Heart left ventricle (tissue), 16 donors: ENCODE results near the gene NOM1. TPM values are rescaled to one million over a fixed set of nuclear protein-coding genes. Genes with fewer than 3 reads are reported as not detected.
A peak's percentile ranks its signal among the peaks of the same experiment; 100 is the strongest.

Experiments
- ATAC-seq, 4 donors: fragments of 200-7000 bp; cut with Tn5 transposase; one replicate each; pipeline ENCODE4 v1.9.1; 2020 to 2022; ENCODE audit warnings: moderate library complexity in 4 of 4, mild to moderate bottlenecking in 3 of 4, moderate number of reproducible peaks in 1 of 4
- DNase-seq, 5 donors: peaks; one replicate each; pipeline ENCODE4 v3.0.0-alpha.2; 2020
- H3K27ac ChIP-seq, 12 donors: fragments of 200-600 bp; sonication (generic) in 4 of 12; one replicate each; pipeline versions ENCODE4 v1.5.0 to v1.8.0; 2016 to 2022; ENCODE audit warnings: mild to moderate bottlenecking in 2 of 12
- H3K27me3 ChIP-seq, 9 donors: fragments of 200-600 bp; sonication (generic) in 2 of 9; one replicate each; pipeline versions ENCODE4 v1.5.1 to v1.8.0; 2016 to 2022; ENCODE audit warnings: mild to moderate bottlenecking in 3 of 9
- H3K36me3 ChIP-seq, 9 donors: fragments of 200-600 bp; sonication (generic) in 2 of 9; one replicate each; pipeline versions ENCODE4 v1.5.0 to v1.8.0; 2018 to 2022; ENCODE audit warnings: mild to moderate bottlenecking in 2 of 9
- H3K4me1 ChIP-seq, 12 donors: fragments of 200-600 bp; sonication (generic) in 4 of 12; one replicate each; pipeline versions ENCODE4 v1.5.0 to v1.8.0; 2016 to 2022; ENCODE audit warnings: mild to moderate bottlenecking in 3 of 12
- H3K4me3 ChIP-seq, 12 donors: fragments of 200-600 bp; sonication (generic) in 4 of 12; one replicate each; pipeline versions ENCODE4 v1.5.0 to v1.8.0; 2017 to 2022; ENCODE audit warnings: mild to moderate bottlenecking in 9 of 12, moderate library complexity in 4 of 12
- H3K9me3 ChIP-seq, 12 donors: fragments of 200-600 bp; sonication (generic) in 4 of 12; one replicate each; pipeline versions ENCODE4 v1.5.0 to v1.8.0; 2016 to 2022; ENCODE audit warnings: mild to moderate bottlenecking in 1 of 12
- POLR2A ChIP-seq, 2 donors: fragments of 450-650 bp; IDR thresholded peaks; one replicate each; pipeline ENCODE4 v1.6.1; 2017; ENCODE audit warnings: antibody characterized with exemption in 2 of 2, mild to moderate bottlenecking in 2 of 2, moderate library complexity in 2 of 2
- WGBS, 4 donors: extraction: QIAGEN DNeasy Blood & Tissue Kit in 2 of 4; methylation state at CpG; one replicate each; pipeline versions ENCODE4 v1.1.5 to v1.1.7; 2013 to 2018; 5-methylcytosine and 5-hydroxymethylcytosine counted together
- intact Hi-C, 10 donors: fragments of 100-400 bp; cut with DNase I; formaldehyde crosslinking; loops; one replicate each; pipeline versions ENCODE4 v1.11.1 to v1.14.2; 2022
- polyA plus RNA-seq, 2 donors: library from polyadenylated mRNA; stranded (reverse); fragments of 200-250 nt; gene quantifications; one replicate each; pipeline ENCODE4 v1.2.3, GENCODE V29; 2013
- total RNA-seq, 9 donors: library from RNA; depleted of rRNA in 2 of 9; stranded (reverse); fragments of >200 nt in 2 of 9; fragmentation: NEBNext Ultra II Directional in 3 of 9; extraction: Animal tissue kit (Norgen Biotek cat#: 25700) in 3 of 9; gene quantifications; one replicate each; pipeline versions ENCODE4 v1.1.0 to v1.2.4, GENCODE V29; 2016 to 2023
- TF ChIP-seq, protein P1 (sequence below), 12 donors: fragments of 200-600 bp; sonication (generic) in 4 of 12; IDR thresholded peaks; one replicate each; pipeline versions ENCODE4 v1.5.0 to v1.8.0; 2018 to 2022; ENCODE audit warnings: antibody characterized with exemption in 12 of 12, mild to moderate bottlenecking in 5 of 12
- donor health status: ischemic (EF 13 %, LVEDD 7.1; RV severe dilation, severe dysfunction).
- donor health status: healthy with polysubstance abuse.
- donor health status: DM: no; HTN: yes; CAD: no.
- donor health status: DM: no; HTN: no; CAD: no.
- donor health status: ischemic (EF 25% LVEDD 6.9; RV normal size, moderate dysfunction).
- donor health status: ischemic (EF 25% LVEDD 5.7; RV mildly dilated, moderate dysfunction).
- donor health status: healthy.
- donor health status: DM: yes; HTN: yes; CAD: no.
- donor health status: ischemic (EF 35%, LVEDD 5.7; RV mildly dilated, moderate dysfunction).
- donor health status: nonischemic (EF 11% LVEDD 7.7; RV severe dilation, severe dysfunction).
- donor health status: DM: yes; HTN: yes; CAD: no.
- donor health status: PGD.
- donor health status: ischemic (EF 29% LVEDD 5.4; RV normal size, mild dysfunction).
- donor health status: nonischemic (EF 23%, LVEDD 6.1; RV moderate dilation, normal function).

NOM1 gene
- total and polyA plus RNA-seq, 11 donors: 6.0 to 12.2 (median 9.1) TPM

GRCh38 chr7:157018997-157019608 lies 69.6 kb downstream of the NOM1 start:
- TF ChIP-seq, protein P1, sequence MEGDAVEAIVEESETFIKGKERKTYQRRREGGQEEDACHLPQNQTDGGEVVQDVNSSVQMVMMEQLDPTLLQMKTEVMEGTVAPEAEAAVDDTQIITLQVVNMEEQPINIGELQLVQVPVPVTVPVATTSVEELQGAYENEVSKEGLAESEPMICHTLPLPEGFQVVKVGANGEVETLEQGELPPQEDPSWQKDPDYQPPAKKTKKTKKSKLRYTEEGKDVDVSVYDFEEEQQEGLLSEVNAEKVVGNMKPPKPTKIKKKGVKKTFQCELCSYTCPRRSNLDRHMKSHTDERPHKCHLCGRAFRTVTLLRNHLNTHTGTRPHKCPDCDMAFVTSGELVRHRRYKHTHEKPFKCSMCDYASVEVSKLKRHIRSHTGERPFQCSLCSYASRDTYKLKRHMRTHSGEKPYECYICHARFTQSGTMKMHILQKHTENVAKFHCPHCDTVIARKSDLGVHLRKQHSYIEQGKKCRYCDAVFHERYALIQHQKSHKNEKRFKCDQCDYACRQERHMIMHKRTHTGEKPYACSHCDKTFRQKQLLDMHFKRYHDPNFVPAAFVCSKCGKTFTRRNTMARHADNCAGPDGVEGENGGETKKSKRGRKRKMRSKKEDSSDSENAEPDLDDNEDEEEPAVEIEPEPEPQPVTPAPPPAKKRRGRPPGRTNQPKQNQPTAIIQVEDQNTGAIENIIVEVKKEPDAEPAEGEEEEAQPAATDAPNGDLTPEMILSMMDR (IDR thresholded peaks at IDR 0.05): no peak
- TF ChIP-seq POLR2A (IDR thresholded peaks at IDR 0.05): no peak
- 2 to 4% (median 3%) methylated on average over 16 to 50 of the region's 50 CpGs for WGBS, 4 donors
- intact Hi-C loops: no loop called here
- no peak overlapping the region for H3K27ac ChIP-seq
- H3K4me1 ChIP-seq: peaks cover 0 to 40% (median 7%) of the 10 kb centered on the region in 12 donors
- DNase-seq (no peak), ATAC-seq (no peak)
- H3K9me3 ChIP-seq: no peaks in the 10 kb centered on the region
- H3K4me3 ChIP-seq: peak overlapping the region in 1 of 12 donors; percentile 4
- no peaks in the 10 kb centered on the region for H3K36me3 ChIP-seq
- H3K27me3 ChIP-seq: peaks cover 64 to 100% (median 96%) of the 10 kb centered on the region in 9 donors

DNA sequence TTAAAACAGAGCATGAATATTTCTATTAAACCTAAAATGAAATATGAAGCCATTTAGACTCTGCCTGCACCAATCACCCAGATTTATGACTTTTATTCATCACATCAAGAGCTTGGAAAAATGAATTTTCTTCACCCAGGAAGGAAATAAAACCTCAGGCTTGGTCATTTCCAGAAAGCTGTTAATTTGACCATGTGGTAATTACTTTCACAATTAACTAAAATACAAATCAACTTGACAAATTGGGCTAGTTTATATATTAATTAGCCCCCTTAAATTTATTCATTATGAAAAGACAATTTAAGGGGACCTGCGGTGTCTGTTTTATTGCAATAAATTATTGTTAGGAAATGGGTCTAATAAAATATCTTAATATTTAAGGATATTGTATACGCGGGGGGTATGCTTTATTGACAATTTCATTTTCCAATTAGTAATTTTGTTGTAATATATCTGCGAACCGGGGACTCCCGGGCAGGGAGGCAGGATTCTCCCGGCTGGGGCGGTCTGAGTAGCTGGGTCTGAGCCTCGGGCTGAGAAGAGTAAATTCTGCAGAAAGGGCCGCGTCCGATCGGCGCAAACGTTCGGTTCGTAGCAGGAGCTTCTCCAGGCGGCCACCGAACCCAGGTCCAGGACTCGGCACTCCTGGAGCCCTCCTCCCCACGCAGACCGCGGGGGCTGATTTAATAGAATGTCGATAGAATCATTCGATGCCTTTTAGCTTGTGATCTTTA lies 70.4 kb downstream of the NOM1 start:
- H3K9me3 ChIP-seq: no peaks in the 10 kb centered on the region
- WGBS, 4 donors: 6 to 9% (median 8%) methylated on average over 25 of the region's 25 CpGs
- H3K36me3 ChIP-seq: no peaks in the 10 kb centered on the region
- ATAC-seq (no peak), DNase-seq (no peak)
- peaks cover 0 to 40% (median 7%) of the 10 kb centered on the region in 12 donors for H3K4me1 ChIP-seq
- no peak for TF ChIP-seq POLR2A (IDR thresholded peaks at IDR 0.05)
- TF ChIP-seq, protein P1 (IDR thresholded peaks at IDR 0.05): no peak
- intact Hi-C loops: no loop called here
- no peak overlapping the region for H3K27ac ChIP-seq
- H3K27me3 ChIP-seq: peaks cover 63 to 100% (median 97%) of the 10 kb centered on the region in 9 donors
- no peak overlapping the region for H3K4me3 ChIP-seq

- TF ChIP-seq POLR2A (IDR thresholded peaks at IDR 0.05): no peak
- TF ChIP-seq, protein P1 (IDR thresholded peaks at IDR 0.05): no peak
- DNase-seq (peak in 1 of 5 donors; percentile 45), ATAC-seq (peak in 1 of 4 donors; percentile 13)
- intact Hi-C loops: no loop called here
- Histone ChIP-seq H3K4me3 (peak overlapping the region in 3 of 12 donors; percentile 14 to 23 (median 18)), H3K9me3 (no peaks in the 10 kb centered on the region), H3K27ac (no peak overlapping the region), H3K27me3 (peaks cover 67 to 100% (median 95%) of the 10 kb centered on the region in 9 donors), H3K36me3 (no peaks in the 10 kb centered on the region), H3K4me1 (peaks cover 0 to 40% (median 7%) of the 10 kb centered on the region in 12 donors)
- 3 to 10% (median 4%) methylated on average over 21 to 38 of the region's 38 CpGs for WGBS, 4 donors
Observed at GRCh38 chr7:157020514-157021070, 71.1 kb downstream of the NOM1 start.
